Endothelial cell (in vitro differentiated cells): Measurements from ENCODE around the gene SIDT2. TPM values are rescaled to one million over a fixed set of nuclear protein-coding genes. Genes with fewer than 3 reads are reported as not detected.
"Not testable (repeated sequence)": the region's sequence is repeated elsewhere in the genome, so short reads cannot be mapped to it uniquely, and the experiment has no call there.

Experiments
- DNase-seq: peaks from one replicate; pipeline ENCODE4 v3.0.0; 2021; ENCODE audit warnings: low spot score
- H3K27ac Mint-ChIP-seq: one replicate; pipeline ENCODE4 v1.8.0; 2021; ENCODE audit warnings: mixed read lengths, inconsistent platforms; ENCODE audit not compliant: unreplicated experiment
- H3K27me3 Mint-ChIP-seq: one replicate; pipeline ENCODE4 v1.8.0; 2021; ENCODE audit warnings: mild to moderate bottlenecking, moderate library complexity, mixed read lengths, inconsistent platforms; ENCODE audit not compliant: unreplicated experiment
- H3K36me3 Mint-ChIP-seq: one replicate; pipeline ENCODE4 v1.8.0; 2021; ENCODE audit warnings: mild to moderate bottlenecking, low read depth, mixed read lengths, inconsistent platforms; ENCODE audit not compliant: unreplicated experiment
- H3K4me1 Mint-ChIP-seq: one replicate; pipeline ENCODE4 v1.8.0; 2021; ENCODE audit warnings: mild to moderate bottlenecking, mixed read lengths, inconsistent platforms; ENCODE audit not compliant: unreplicated experiment
- H3K4me3 Mint-ChIP-seq: one replicate; pipeline ENCODE4 v1.8.0; 2021; ENCODE audit warnings: mild to moderate bottlenecking, mixed read lengths, inconsistent platforms; ENCODE audit not compliant: unreplicated experiment
- H3K9me3 Mint-ChIP-seq: one replicate; pipeline ENCODE4 v1.8.0; 2021; ENCODE audit warnings: mixed read lengths, inconsistent platforms; ENCODE audit not compliant: unreplicated experiment
- total RNA-seq: library from RNA; stranded (reverse); fragmentation: NEBNext Ultra II Directional; extraction: Animal tissue kit (Norgen Biotek cat#: 25700); gene quantifications from one replicate; pipeline ENCODE4 v1.2.1, GENCODE V29; 2021; ENCODE audit not compliant: unreplicated experiment
- TF ChIP-seq, protein P1 (sequence below): fragments of 200-600 bp; sonication (generic); IDR thresholded peaks from one replicate; pipeline ENCODE4 v1.5.0; 2021; ENCODE audit warnings: antibody characterized with exemption; ENCODE audit not compliant: unreplicated experiment

The SIDT2 gene
- total RNA-seq, 1 donor from 2014 or later = 41.3 TPM

DNA sequence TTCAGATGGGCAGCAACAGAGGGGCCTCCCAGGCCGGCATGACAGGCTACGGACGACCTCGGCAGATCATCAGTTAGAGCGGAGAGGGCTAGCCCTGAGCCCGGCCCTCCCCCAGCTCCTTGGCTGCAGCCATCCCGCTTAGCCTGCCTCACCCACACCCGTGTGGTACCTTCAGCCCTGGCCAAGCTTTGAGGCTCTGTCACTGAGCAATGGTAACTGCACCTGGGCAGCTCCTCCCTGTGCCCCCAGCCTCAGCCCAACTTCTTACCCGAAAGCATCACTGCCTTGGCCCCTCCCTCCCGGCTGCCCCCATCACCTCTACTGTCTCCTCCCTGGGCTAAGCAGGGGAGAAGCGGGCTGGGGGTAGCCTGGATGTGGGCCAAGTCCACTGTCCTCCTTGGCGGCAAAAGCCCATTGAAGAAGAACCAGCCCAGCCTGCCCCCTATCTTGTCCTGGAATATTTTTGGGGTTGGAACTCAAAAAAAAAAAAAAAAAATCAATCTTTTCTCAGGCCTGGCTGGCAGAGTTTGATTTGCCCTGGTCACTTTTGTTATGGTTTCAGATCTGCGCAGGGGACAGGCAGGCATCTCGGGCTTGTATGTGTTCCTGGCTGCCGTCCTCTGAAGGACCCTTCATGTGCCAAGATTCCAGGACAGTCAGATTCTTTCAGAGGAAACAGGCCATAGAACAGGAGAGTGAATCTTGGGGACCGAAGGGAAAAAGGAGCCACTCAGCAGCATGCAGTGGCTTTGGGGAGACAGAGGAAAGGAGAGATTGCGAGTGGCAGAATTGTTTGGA lies 25.9 kb downstream of the SIDT2 start:
- H3K27me3 Mint-ChIP-seq = peaks cover 15% of the 10 kb centered on the region
- no peak overlapping the region for H3K27ac Mint-ChIP-seq
- no peak for DNase-seq
- peaks cover 9% of the 10 kb centered on the region for H3K4me1 Mint-ChIP-seq
- H3K36me3 Mint-ChIP-seq = peaks cover 9% of the 10 kb centered on the region
- TF ChIP-seq, protein P1, sequence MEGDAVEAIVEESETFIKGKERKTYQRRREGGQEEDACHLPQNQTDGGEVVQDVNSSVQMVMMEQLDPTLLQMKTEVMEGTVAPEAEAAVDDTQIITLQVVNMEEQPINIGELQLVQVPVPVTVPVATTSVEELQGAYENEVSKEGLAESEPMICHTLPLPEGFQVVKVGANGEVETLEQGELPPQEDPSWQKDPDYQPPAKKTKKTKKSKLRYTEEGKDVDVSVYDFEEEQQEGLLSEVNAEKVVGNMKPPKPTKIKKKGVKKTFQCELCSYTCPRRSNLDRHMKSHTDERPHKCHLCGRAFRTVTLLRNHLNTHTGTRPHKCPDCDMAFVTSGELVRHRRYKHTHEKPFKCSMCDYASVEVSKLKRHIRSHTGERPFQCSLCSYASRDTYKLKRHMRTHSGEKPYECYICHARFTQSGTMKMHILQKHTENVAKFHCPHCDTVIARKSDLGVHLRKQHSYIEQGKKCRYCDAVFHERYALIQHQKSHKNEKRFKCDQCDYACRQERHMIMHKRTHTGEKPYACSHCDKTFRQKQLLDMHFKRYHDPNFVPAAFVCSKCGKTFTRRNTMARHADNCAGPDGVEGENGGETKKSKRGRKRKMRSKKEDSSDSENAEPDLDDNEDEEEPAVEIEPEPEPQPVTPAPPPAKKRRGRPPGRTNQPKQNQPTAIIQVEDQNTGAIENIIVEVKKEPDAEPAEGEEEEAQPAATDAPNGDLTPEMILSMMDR = no peak
- H3K4me3 Mint-ChIP-seq = no peak overlapping the region
- no peaks in the 10 kb centered on the region for H3K9me3 Mint-ChIP-seq

DNA sequence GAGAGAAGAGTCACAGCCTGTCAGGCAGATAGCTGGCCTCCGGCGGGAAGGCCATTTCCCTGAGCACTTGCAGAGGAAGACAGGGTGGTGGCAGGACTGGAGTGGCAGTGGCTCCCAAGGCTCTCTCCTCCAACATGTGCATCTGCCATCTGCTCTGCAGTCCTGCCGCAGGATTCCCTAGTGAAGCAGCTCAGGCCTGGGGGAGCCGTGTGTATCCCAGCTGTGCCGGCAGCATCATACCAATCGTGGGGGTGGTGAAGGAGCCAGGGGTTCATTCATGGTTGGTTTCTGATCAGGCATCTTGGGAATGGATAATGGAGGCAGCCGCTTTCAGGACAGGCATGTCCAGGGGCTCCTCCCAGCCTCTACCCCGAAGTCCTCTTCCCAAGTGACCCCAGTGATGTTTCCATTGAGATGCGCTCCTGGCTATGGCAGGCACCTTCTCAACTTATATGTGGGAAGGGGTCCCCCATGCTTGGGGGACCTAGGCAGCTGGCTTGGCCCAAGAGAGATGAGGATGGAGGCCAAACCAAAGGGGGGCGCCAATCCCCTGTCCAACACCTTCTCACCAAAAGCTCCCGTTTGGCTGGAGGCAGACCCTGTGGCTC lies 26.8 kb downstream of the SIDT2 start:
- Mint-ChIP-seq H3K4me1 (peaks cover 6% of the 10 kb centered on the region), H3K27me3 (peaks cover 15% of the 10 kb centered on the region), H3K27ac (no peak overlapping the region), H3K36me3 (peaks cover 12% of the 10 kb centered on the region), H3K4me3 (no peak overlapping the region), H3K9me3 (no peaks in the 10 kb centered on the region)
- TF ChIP-seq, protein P1 = no peak
- no peak for DNase-seq

DNA sequence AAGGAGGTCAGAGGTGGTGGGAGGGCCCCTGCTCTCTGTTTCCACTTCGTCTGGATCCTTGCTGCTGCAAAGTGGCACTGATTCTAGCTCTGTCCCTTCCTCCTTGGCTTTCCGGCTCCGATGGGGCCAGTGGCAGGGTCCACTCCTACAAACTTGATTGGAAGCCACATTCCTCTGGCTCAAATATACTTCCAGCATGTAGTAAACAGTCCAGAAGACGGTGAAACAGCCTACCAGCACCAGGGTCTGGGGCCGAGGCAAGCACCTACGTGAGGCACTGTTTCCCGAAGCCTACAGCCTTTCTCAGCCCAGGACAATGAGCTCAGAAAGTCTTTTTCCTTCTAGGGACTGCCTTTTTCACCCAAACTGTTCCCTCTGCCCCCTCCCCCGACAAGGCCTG lies 27.6 kb downstream of the SIDT2 start:
- DNase-seq, H3K4me3 Mint-ChIP-seq, H3K27me3 Mint-ChIP-seq, H3K27ac Mint-ChIP-seq, H3K4me1 Mint-ChIP-seq, H3K9me3 Mint-ChIP-seq: not testable (repeated sequence)
- peaks cover 12% of the 10 kb centered on the region for H3K36me3 Mint-ChIP-seq

DNA sequence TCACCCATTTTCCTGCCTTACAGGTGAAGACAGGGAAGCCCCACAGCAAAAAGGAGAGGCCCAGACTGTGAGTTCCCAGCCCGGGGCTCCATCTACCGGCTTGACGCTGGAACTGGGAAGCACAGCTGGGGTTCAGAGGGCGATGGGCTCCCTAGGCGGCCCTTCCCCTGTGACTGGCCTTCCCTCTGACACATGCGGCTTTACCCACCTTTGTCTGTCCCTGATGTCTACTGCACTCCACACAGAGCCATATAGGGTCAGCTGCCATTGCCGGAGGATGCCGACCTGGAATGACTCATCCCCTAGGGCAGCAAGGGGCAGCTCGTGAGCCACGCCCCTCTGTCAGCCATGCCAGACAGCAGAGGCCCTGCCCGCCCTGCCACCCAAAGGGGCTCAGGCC lies 28.3 kb downstream of the SIDT2 start:
- peaks cover 16% of the 10 kb centered on the region for H3K36me3 Mint-ChIP-seq
- not testable (repeated sequence) for H3K27ac Mint-ChIP-seq, H3K27me3 Mint-ChIP-seq, DNase-seq, H3K9me3 Mint-ChIP-seq, H3K4me1 Mint-ChIP-seq, H3K4me3 Mint-ChIP-seq

DNA sequence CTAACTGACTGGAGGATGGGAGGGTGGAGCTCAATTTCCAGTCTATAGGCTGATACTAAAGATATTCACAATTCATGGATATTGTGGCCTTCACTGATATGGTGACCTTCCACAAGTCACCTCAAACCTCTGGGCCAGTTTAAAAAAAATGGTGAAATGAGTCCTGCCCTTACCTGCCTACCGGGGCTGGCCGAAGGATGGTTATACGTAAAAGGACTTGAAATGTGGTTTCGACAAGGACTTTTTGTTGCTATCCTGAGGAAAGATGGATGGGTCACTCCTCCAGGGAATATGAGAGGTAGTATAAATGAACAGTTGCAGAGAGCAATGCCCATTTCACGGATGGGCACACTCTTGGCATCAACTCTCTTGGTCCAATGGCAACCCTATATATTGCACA lies 28.9 kb downstream of the SIDT2 start:
- H3K27ac Mint-ChIP-seq, H3K4me1 Mint-ChIP-seq, H3K27me3 Mint-ChIP-seq, DNase-seq, H3K4me3 Mint-ChIP-seq, H3K9me3 Mint-ChIP-seq: not testable (repeated sequence)
- H3K36me3 Mint-ChIP-seq = peaks cover 16% of the 10 kb centered on the region

DNA sequence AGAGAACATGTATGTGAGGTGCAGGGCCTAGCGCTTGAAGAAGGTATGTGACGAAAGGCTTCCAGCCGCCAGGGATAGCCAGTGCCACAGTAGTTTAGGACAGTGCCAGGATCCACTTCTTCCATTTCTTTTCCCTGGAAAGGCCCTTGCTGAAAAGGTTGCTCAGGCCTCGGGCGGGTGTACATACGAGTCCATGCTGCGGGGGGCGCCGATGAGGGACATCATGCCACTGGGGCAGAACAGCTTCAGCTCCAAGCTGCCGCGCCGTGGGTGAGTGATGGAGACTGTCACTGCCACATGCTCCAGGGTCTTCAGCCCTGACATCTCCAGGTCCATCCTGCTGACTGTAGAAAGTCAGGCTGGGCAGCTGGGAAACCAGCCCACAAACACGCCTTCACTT lies 30.2 kb downstream of the SIDT2 start:
- not testable (repeated sequence) for DNase-seq, H3K27me3 Mint-ChIP-seq, H3K4me3 Mint-ChIP-seq, H3K27ac Mint-ChIP-seq, H3K4me1 Mint-ChIP-seq, H3K9me3 Mint-ChIP-seq
- peaks cover 23% of the 10 kb centered on the region for H3K36me3 Mint-ChIP-seq

DNA sequence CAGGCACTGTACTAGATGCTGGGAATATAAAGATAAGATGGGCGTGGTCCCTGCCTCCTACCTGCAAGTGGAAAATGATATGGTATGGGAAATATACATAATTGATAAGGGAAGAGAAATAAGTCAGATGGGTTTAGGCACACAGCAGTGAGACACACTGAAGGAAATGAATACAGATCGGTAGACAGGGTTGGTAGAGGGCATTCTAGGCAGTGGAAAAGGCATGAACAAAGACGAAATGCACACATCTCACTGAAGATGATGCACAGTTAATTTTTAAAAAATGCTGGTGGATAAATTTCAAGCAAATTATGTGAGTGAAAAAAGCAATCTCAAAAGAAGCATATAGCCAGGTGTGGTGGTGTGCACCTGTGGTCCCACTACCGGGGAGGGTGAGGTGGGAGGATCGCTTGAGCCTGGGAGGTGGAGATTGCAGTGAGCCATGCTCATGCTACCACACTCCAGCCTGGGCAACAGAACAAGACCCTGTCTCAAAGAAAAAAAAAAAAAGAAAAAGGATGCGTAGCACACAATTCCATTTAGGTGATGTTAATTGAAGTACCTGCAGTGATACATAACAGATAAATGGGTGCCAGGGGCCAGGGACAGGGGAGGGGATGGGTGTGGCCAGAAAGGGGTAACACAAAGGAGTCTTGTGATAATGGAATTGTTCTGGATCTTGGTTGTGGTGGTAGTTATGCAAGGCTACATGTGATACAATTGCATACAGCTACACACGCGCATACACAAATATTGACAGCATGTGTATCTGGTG lies 31.0 kb downstream of the SIDT2 start:
- H3K27me3 Mint-ChIP-seq, H3K9me3 Mint-ChIP-seq, H3K27ac Mint-ChIP-seq, H3K4me3 Mint-ChIP-seq, DNase-seq, H3K4me1 Mint-ChIP-seq: not testable (repeated sequence)
- H3K36me3 Mint-ChIP-seq = peaks cover 28% of the 10 kb centered on the region
